ENCODE data around the gene SLC39A13. TPM values are rescaled to one million over a fixed set of nuclear protein-coding genes. Genes with fewer than 3 reads are reported as not detected.

Gene SLC39A13
- total RNA-seq, 1 experiment from 2014 or later = 29.8 TPM

DNA sequence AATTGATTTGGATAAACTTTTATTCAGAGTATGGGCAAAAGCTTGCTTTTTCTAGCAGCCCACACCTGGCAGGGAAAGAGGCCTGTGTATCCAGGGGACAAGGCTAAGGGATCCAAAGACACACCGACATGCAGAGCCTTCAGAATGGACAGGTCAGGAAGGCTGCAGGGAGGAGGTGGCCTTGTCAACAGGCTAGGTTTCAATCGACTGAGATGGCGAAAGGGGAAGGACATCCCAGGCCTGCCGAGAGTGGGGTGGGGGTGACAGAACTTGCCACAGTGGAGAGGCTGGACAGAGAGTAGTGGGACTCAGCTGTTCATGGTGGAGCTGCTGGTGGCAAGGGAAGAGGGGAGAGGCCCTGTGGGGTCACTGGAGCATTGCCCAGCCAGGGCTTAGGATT, 5.3 kb upstream of the SLC39A13 start:
- no peak for DNase-seq (ENCODE audit: low read depth)

GRCh38 chr11:47403571-47403970, 4.8 kb upstream of the SLC39A13 start:
- DNase-seq (ENCODE audit: low read depth) = no peak

DNA sequence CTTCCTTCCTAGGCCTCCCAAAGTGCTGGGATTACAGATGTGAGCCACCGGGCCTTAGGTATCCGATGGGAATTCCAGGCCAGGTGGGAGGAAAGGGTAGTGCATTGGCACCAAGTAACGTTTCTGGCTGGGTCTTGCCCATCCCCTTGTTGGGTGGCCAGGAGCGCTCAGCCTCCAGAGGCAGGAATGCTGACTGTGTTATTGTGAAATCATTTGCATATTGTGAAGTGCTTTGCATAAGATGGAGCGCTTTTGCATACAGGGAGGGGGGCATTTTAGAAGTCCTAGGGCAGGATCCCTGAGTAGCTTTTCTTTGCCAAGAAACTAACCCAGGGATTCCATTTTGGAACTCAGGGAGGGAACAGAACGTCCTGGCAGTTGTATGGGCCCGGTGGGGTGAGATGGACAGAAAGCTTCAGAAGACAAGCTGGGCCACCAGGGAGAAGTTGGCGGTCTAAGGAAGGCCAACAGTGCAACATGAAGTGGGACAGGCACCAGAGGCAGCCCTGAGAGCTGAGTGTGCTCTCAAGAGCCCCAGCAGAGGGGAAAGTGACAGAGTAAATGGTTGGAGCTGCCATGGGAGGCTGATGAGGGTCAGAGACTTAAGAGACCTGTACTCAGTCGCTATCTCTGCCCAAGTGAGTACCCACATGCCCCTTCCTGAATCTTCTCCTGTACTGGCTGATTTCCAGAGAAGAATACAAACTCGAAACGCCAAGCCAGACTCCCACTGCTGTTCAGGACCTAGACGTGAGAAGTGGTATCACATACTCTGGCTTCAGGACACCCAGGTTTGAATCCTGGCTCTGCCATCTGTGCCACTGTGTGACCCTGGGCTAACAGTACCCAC, 1.3 kb upstream of the SLC39A13 start:
- DNase-seq (ENCODE audit: low read depth) = no peak

- DNase-seq (ENCODE audit: low read depth) = peak; percentile 88
These were observed 429 bp downstream of the SLC39A13 start for GRCh38 chr11:47408598-47409439.

DNA sequence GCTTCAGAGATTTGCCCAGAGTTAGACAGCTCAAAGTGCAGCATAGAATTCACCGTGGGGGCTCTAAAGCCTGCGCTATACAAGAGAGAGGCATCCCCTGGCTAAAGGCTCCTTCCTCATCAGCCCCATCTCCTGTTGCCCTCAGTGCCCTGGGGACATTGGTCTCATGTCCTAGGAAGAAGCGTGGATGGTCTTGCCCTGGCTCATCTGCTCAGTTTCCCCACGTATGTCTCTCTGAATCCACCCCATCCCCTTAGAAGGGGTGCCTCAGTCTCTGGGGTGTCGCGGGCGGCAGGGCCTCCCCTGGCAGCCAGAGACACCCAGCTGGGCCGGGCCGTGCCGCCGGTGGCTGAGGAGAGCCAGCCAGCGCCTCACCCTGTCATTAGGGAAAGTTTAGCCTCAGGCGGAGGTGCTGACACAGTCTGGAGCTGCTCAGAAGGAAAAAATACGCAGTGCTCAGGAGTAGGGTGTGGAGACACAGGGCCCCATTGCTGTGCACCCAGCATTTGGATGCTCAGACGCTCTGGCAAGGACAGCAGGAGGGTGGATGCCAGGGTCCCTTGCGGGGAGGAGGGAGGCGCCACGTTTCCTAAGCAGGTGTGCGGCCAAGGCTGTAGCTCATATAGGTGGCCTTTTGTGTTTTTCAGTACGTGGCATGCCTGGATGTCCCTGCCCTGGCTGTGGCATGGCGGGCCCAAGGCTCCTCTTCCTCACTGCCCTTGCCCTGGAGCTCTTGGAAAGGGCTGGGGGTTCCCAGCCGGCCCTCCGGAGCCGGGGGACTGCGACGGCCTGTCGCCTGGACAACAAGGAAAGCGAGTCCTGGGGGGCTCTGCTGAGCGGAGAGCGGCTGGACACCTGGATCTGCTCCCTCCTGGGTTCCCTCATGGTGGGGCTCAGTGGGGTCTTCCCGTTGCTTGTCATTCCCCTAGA, 1.3 kb downstream of the SLC39A13 start:
- DNase-seq (ENCODE audit: low read depth) = peak; percentile 47

DNA sequence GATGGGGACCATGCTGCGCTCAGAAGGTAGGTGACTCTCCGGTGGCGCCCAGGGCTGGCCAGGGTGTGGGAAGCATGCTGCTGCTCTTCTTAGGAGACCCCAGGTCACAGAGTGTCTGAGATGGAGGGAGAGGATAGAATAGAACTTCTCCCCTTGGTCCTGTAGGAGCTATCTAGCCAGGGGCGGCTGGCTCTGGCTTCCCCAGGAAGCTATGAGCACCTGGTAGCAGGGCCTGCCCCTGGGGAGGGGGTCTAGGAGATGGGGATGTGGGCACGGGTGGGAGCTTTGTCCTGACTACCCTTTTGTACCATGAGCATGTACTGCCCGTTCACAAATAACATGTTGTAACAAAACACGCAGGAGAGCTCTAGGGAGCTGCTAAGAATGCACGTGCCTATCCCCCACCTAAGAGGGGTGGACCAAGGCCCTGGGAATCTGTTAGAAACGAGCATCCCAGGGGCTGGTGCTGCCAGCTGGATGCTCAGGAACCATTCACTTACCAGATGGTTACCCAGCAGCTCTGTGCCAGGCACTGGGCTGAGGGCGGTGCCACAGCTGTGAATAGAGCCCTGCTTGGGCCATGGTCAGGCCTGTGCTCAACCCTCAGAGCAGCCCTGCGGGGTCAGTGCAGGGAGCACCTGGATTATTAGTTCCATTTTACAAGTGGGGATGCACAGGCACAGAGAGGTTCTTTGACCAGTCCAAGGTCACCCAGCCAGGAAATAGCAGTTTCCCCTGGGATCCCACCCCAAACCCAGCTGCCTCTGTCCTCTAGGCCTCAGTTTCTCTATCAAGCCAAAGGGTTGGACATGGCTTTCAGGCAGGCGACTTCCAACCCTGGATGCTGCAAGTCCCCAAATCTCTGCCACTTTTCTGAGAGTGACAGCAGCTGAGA, 2.2 kb downstream of the SLC39A13 start:
- no peak for DNase-seq (ENCODE audit: low read depth)

DNA sequence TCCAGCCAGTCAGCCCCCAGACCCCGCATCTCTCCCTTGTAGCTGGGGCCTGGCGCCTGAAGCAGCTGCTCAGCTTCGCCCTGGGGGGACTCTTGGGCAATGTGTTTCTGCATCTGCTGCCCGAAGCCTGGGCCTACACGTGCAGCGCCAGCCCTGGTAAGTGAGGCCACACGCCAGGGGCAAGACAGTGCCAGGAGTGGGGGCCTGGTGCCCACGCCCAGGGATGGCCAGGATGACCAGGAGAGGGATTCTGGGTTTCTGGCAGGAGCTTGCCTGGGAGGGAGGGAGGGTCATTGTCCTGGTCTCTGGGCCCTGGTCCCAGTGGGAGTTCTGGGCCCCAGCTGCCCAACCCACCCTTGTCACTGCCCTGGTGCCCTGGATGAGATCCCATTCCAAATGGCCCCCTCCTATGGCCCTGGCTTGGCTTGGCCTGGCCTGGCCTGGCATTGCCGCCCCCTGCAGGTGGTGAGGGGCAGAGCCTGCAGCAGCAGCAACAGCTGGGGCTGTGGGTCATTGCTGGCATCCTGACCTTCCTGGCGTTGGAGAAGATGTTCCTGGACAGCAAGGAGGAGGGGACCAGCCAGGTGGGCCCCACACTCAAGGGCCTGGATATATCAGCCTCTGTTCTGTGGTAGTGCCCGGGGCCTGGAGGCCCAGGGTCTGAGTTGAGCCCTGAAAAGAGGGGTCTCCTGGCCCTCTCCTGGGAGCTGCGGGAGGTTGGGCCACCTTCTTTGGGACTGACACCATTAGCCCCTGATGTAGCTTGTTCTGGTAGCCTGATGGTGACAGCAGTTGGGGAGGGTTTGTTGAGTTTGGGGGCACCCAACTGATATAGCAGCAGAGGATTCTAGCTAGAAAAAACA, 3.7 kb downstream of the SLC39A13 start:
- DNase-seq (ENCODE audit: low read depth) = peak; percentile 62

DNA sequence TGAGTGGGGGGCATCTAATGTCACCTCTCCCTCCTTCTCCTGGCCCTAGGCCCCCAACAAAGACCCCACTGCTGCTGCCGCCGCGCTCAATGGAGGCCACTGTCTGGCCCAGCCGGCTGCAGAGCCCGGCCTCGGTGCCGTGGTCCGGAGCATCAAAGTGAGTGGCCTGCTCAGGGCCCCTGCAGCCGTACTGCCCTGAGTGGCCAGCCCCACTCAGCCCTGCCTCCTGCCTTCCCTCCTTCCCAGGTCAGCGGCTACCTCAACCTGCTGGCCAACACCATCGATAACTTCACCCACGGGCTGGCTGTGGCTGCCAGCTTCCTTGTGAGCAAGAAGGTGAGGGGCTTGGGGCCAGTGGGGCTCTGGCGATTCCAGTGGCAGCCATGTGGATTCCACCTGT, 5.0 kb downstream of the SLC39A13 start:
- DNase-seq (ENCODE audit: low read depth) = no peak

- peak; percentile 43 for DNase-seq (ENCODE audit: low read depth)
These were observed 5.7 kb downstream of the SLC39A13 start for GRCh38 chr11:47413908-47414684.

DNA sequence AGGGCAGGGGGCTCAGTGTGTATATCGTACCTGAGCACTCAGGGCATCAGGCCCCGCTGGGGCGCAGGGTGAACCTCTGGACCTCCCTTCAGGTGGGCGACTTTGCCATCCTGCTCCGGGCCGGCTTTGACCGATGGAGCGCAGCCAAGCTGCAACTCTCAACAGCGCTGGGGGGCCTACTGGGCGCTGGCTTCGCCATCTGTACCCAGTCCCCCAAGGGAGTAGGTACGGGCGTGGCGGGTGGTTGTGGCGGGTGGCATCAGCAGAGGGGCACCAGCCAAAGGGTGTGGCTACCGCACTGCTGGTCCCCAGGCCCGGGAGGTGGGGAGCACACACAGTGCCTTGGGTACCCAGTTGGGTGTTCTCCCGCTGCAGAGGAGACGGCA, 6.3 kb downstream of the SLC39A13 start:
- no peak for DNase-seq (ENCODE audit: low read depth)

DNA sequence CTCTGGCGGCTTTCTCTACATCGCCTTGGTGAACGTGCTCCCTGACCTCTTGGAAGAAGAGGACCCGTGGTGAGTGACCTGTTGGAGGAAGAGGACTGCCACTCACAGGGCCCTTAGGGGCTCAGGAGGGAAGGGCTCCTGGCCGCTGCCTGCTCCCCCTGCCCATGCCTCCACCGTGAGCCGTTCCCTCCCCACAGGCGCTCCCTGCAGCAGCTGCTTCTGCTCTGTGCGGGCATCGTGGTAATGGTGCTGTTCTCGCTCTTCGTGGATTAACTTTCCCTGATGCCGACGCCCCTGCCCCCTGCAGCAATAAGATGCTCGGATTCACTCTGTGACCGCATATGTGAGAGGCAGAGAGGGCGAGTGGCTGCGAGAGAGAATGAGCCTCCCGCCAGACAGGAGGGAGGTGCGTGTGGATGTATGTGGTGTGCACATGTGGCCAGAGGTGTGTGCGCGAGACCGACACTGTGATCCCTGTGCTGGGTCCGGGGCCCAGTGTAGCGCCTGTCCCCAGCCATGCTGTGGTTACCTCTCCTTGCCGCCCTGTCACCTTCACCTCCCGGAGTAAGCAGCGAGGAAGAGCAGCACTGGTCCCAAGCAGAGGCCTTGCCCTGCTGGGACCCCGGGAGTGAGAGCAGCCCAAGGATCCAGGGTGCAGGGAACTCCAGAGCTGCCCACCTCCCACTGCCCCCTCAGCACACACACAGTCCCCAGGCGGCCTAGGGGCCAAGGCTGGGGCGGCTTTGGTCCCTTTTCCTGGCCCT, 6.9 kb downstream of the SLC39A13 start:
- no peak for DNase-seq (ENCODE audit: low read depth)

DNA sequence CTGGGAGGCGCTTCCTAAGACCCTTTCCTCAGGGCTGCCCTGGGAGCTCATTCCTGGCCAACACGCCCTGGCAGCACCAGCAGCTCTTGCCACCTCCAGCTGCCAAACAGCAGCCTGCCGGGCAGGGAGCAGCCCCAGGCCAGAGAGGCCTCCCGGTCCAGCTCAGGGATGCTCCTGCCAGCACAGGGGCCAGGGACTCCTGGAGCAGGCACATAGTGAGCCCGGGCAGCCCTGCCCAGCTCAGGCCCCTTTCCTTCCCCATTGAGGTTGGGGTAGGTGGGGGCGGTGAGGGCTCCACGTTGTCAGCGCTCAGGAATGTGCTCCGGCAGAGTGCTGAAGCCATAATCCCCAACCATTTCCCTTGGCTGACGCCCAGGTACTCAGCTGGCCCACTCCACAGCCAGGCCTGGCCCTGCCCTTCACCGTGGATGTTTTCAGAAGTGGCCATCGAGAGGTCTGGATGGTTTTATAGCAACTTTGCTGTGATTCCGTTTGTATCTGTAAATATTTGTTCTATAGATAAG, 7.6 kb downstream of the SLC39A13 start:
- DNase-seq (ENCODE audit: low read depth) = peak; percentile 96

DNA sequence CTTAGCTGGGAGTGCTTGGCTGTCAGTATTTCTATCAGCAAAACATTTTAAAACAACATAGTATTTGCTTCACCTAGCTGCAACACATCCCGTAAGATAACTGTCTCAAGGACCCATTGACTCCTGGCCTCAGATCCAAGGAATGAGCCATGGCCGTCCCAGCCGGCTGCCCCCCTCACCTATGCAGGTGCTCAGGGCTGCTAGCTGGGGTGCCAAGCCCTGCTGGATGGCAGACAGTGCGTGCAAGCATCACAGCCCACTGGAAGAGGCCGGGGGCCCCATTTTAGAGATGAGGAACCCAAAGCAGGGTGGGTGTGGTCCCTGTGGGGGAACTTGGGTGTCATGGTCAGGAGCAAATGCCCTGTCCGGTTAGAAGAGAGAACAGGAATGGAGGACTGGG, 9.3 kb downstream of the SLC39A13 start:
- DNase-seq (ENCODE audit: low read depth) = no peak

- no peak for DNase-seq (ENCODE audit: low read depth)
These were observed 10.3 kb downstream of the SLC39A13 start for GRCh38 chr11:47418454-47419259.

- DNase-seq (ENCODE audit: low read depth) = no peak
These were observed 17.2 kb downstream of the SLC39A13 start for GRCh38 chr11:47425611-47426010.

DNA sequence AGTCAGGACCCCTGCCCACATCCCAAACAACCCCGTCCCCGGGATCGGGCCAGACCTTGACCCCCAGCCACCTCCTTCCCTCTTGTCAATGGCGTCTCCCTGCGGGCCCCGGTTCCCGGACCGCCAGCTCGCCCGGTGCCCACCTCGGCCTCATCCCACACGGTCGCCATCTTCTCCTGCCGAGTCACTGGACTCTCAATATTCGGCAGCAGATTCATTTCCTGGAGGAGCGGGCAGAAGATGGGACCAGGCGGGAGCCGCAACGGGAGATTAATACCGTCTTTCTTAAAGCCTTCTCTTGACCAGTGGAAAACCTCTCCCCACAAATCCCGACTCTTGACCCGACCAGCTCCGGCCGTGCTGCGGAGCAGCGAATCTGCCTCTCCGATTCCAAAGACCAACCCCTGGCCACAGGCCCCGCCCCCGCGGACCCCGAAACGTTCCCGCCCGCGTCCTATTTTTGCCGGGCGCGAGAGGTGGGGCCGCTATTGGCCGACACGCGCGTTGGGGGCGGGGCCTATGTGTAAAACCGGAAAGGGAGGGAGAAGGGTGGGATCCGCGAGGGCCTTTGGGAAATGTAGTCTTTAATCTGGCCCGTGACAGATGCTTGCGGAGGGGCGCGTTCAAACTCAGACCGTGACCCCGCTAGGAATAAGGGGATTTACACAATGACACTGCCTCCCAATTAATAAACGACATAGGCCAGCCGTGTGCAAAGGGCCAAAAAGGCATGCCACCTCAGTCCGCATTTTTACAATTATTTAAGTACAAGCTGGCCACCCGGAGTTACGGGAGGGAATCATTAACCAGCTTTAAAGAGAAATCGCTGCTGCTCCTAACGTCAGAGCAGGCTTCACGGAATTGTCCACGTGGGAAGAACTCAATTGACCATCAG, 17.9 kb downstream of the SLC39A13 start, which contains the start of gene PSMC3:
Gene PSMC3 (minus strand): TSS at position 378 of the 895 bp plus-strand sequence. CDS start 160 bp downstream, at position 218.
- DNase-seq (ENCODE audit: low read depth) = peak; percentile 97

Data from Daoy (cell line).